SKM-1 (cell line): Measurements from ENCODE around the gene TRABD2A.
A peak's percentile ranks its signal among the peaks of the same experiment; 100 is the strongest.
"Not testable (repeated sequence)": the region's sequence is repeated elsewhere in the genome, so short reads cannot be mapped to it uniquely, and the experiment has no call there.

Experiments used
- DNase-seq: peaks from one replicate; lab custom pipeline; 2025; ENCODE audit not compliant: unreplicated experiment; lab: John Stamatoyannopoulos, UW

The TRABD2A gene

DNA sequence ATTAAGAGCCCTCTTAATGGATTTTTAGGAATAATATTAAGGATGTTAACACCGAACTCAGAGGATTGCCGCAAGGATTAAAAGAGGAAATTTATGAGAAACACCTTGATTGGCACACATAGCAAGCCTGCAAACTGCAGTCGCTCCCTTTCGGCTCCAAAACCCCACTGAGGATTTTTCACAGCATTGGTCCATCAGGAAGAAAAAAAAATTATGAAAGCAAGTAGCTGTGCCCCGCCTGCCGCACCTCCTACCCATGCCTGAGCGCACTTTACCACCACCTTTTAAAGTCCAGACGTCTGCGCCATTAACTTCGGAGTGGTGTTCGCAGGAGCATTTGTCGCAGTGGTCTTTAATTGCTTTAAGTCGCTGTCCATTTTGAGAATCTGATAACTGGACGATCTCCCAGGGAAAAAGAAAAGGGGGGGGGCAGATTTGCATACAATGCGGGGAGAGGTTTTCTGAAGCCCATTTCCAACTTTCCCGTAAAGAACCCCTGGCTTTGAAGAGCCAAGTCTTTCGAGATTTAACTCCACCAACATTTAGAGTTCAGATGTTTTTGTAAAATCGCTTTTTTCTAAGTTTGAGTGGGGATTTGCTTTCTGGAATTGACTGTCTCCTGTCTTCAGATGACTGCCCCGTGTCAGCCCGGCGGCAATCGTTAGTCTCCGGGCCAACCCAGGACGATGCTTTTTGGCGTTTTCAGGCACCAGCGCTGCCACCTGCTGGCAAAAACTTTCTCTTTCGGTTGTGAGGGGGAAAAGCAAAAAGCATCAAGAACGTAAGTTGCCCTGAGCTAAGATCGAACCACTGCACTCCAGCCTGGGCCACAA is 913 bp upstream of the TRABD2A start:
- DNase-seq = peak; percentile 87

DNA sequence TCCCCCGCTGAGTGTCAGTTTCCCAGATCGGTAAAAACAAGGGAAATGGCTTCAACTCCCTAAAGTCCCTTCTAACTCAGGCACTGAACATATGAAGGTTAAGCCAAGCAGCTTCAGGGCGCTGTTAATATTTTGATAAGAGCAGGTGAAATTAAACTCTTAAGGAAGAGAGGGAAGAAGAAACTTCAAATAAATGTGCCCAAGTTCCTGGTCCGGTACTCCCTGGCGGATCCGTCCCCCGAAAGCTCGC is 564 bp downstream of the TRABD2A start:
- no peak for DNase-seq

DNA sequence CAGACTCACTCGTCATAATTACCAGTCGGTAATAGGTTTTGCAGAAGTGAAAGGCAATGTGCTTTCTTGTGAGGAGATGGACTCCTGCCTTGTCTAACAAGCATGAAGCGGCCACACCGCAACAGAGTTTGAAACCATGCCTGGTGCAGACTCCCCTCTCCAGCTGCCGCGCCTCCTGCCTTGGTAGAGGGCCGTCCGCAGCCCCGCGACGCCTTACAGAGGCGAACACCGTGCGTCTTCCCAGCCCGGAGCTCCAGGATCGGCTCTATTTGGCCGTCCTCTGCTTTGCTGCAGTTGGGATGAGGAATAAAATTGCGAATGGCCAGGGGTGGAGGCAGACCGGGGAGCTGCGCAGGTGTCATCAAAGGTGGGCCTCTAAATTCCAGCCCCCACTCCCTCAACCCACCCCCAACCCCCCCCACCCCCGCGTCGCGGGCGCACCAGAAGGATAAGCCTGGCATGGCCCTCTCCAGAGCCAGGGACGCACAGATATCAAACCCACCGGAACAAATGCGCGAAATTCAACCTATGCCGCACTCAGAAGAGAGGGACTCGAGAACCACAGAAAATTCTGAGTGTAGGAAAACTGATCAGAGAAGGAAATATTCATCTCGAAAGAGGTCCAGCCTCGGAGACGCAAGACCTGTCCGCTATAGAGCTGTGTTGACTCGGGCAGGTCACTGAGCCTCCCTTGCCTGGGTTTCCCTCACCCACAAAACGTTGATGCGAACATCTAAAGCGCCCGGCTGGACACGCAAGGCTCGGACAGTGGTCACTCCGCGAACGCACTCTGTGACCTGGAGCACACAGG is 1.1 kb downstream of the TRABD2A start:
- no peak for DNase-seq

- no peak for DNase-seq
Observed at GRCh38 chr2:84878896-84879583, 1.8 kb downstream of the TRABD2A start.

GRCh38 chr2:84878459-84878858 is 2.4 kb downstream of the TRABD2A start:
- no peak for DNase-seq

DNA sequence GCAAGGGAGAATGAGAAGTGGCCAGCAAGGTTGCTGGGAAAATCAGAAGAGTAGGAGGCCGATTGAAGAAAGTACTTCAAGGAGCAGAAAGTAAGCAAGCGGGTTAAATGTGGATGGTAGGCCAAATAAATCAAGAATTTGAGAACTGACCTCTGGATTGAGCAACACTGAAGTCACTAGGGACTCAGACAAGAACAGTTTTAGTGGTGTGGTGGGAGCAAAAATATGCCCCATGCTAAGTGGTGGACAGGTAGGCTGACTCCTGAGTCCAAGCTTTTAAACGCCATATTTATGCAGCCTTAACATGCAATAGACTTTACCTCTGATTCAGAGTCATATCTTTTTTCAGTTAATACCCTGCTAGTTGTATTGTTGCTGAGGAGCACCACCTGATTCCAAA is 4.5 kb downstream of the TRABD2A start:
- no peak for DNase-seq

DNA sequence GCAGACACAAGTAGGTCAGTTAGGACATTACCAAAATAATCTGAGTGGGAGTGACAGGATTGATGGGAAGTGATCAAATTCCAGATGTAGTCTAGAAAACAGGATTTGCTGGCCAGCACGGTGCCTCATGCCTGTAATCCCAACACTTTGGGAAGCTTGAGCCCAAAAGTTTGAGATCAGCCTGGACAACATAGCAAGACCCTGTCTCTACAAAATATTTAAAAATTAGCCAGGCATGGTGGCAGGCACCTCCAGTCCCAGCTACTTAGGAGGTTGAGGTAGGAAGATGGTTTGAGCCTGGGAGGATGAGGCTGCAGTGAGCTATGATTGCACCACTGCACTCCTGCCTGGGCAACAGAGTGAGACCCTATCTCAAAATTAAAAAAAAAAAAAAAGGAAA is 5.3 kb downstream of the TRABD2A start:
- DNase-seq = not testable (repeated sequence)

GRCh38 chr2:84875213-84875560 is 5.7 kb downstream of the TRABD2A start:
- no peak for DNase-seq

- no peak for DNase-seq
Observed at GRCh38 chr2:84874381-84875212, 6.3 kb downstream of the TRABD2A start.

- DNase-seq = no peak
Observed at GRCh38 chr2:84873350-84873749, 7.5 kb downstream of the TRABD2A start.

DNA sequence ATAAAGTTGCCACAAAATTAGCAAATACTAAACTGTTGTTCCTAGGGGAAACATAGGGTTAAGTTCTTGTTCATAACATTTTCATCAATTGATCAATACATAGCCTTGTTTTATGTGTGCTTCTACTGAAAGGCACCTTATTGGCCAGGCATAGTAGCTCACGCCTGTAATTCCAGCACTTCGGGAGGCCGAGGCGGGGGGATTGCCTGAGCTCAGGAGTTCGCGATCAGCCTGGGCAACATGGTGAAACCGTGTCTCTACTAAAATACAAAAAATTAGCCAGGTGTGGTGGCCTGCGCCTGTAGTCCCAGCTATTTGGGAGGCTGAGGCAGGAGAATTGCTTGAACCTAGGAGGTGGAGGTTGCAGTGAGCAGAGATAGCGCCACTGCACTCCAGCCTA is 8.2 kb downstream of the TRABD2A start:
- not testable (repeated sequence) for DNase-seq

DNA sequence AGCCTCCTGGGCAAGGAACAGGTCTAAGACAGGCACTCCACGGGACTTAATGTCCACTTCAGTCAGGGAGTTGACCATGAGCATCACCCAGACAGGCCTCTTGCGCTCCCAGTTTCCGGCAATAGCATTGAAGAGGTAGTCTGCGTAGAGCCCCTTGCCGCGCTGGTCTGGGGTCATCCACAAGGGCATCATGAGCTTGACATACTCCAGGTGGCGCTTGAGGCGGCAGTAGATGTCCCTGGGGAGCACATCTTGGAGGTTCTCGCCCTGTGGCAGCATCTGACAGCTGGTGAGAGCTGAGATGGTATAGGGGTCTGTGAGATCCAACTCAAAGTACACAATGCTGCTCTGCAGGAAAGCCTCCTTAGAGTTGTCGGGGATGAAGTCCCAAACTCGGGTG is 10.6 kb downstream of the TRABD2A start:
- DNase-seq = no peak

GRCh38 chr2:84868327-84868726 is 12.6 kb downstream of the TRABD2A start:
- not testable (repeated sequence) for DNase-seq

- no peak for DNase-seq
Observed at GRCh38 chr2:84866122-84866521, 14.8 kb downstream of the TRABD2A start.

GRCh38 chr2:84865181-84865783 is 15.6 kb downstream of the TRABD2A start:
- DNase-seq = peak; percentile 12

DNA sequence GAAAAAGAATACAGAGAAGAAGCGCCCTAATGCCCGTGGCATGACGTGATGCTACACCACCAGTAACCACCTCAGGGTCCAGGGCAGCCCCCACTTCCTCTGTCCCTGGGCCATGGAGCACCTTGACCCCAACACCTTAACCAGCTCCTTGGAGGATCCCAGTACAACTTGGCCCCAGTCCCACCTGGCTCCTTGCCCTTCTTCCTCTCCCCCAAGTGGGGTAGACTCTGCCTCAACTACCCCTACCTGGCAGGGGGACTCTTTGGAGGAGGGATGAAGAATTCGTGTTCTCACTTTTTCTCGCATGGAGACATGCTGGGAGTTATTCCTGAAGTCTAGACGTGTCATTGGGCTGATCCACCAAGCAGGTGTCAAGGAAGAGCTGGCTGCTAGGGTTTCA is 18.9 kb downstream of the TRABD2A start:
- DNase-seq = no peak

DNA sequence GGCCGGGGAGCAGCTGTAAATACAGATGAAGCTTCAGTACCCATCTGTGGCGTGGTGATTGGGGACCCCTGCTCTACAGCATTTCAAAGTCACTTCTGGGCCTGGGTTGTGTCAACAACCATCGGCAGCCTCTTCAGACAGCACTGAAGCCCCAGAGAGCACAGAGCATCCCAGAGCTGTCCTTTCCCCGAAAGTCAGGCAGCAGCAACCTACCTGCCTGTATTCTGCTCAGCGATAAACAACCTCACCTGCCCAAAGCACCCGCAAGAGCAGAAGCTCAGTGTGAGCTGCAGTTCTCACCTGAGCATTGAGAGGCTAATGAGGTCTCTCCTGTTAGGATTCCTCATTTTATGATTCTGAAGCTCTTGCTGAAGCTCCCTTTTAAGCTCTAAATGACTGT is 19.3 kb downstream of the TRABD2A start:
- DNase-seq = no peak

GRCh38 chr2:84858937-84859336 is 21.9 kb downstream of the TRABD2A start:
- DNase-seq = no peak

DNA sequence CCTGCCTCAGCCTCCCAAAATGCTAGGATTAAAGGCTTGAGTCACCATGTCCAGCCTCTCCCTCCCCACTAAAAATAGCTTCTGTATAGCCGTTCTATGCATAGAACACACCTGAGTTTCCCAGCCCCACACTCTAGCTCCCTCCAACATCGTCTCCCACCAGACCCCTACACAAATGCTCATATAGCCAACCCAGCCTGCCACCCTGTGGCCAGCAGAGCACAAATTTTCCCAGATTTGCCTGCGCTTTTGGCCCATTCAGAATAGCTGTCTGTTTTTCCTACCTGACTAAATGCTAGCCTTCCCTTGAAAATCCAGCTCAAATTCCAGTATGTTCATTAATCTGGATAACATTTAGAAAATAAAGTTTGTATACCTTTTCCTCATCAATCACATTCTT is 22.8 kb downstream of the TRABD2A start:
- DNase-seq = no peak

- DNase-seq = no peak
Observed at GRCh38 chr2:84857566-84857965, 23.3 kb downstream of the TRABD2A start.

DNA sequence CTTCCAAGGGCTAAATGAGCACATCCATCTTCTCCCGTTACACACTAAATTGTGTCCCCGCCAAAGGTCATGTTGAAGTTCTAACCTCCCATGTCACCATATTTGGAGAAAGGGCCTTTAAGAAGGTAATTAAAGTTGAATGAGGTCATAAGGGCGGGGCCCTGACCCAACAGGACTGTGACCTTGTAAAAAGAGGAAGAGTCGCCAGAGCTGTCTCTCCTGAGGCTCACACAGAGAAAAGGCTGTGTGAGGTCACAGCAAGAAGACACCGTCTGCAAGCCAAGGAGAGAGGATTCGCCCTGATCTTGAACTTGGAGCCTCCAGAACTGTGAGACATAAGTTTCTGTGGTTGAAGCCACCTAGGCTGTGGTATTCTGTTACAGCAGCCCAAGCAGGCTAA is 24.1 kb downstream of the TRABD2A start:
- DNase-seq = peak; percentile 93
